HCT116 (cell line): ENCODE results near the gene ARFRP1. TPM values are rescaled to one million over a fixed set of nuclear protein-coding genes. Genes with fewer than 3 reads are reported as not detected.

ENCODE experiments used
- ATAC-seq: fragments of 200-7000 bp; cut with Tn5 transposase; 2 replicates; pipeline ENCODE4 v1.9.1; 2020; ENCODE audit warnings: mild to moderate bottlenecking, moderate library complexity
- BruUV-seq: library from RNA; stranded (reverse); fragments of 400-500 nt; replicated peaks from 2 replicates; lab custom pipeline; 2021; lab: Mats Ljungman, UMichigan
- CTCF ChIA-PET: fragments of 300-600 bp; sonication (Branson Sonifier 250); formaldehyde crosslinking; loops from one replicate; lab custom pipeline; 2021; ENCODE audit warnings: antibody characterized with exemption; lab: Charles Lee
- POLR2A ChIA-PET: fragments of 300-600, 350-600 bp; sonication (Branson Sonifier 250); formaldehyde crosslinking; loops from one replicate; lab custom pipeline; 2021; ENCODE audit warnings: antibody characterized with exemption; lab: Charles Lee
- RAD21 ChIA-PET, 2 experiments: fragments of 300-600 bp; sonication (Branson Sonifier 250); formaldehyde crosslinking; loops; one replicate each; lab custom pipeline; 2023; ENCODE audit warnings: low total read pairs in 2 of 2; ENCODE audit not compliant: uncharacterized antibody in 2 of 2, unreplicated experiment in 2 of 2, low non-redundant PET in 1 of 2; lab: Charles Lee
- DNase-seq: peaks from one replicate; pipeline ENCODE4 v3.0.0-alpha.2; 2010; ENCODE audit warnings: low read depth, low spot score
- H2AFZ ChIP-seq: fragments of 200-600 bp; shearing (Covaris generic), sonication (generic); 2 replicates; pipeline ENCODE4 v1.6.1; 2017; ENCODE audit warnings: low read depth, mixed run types, mixed read lengths, antibody characterized with exemption, low read length; ENCODE audit not compliant: poor library complexity, severe bottlenecking
- H3K27ac ChIP-seq: 2 replicates; pipeline ENCODE4 v1.5.1; 2012; ENCODE audit warnings: low read depth, low read length
- H3K27me3 ChIP-seq: fragments of 200-600 bp; sonication (generic); 2 replicates; pipeline ENCODE4 v1.6.1; 2016; ENCODE audit warnings: mixed run types, low read length, mixed read lengths; ENCODE audit not compliant: insufficient read depth
- H3K36me3 ChIP-seq, 2 experiments: fragments of 200-500 bp in 1 of 2; fragments of 200-600 bp in 1 of 2; sonication (Bioruptor generic) in 1 of 2; sonication (generic) in 1 of 2; 2 replicates each; pipeline versions ENCODE4 v1.5.1 to v1.6.1; 2014 to 2016; ENCODE audit warnings: low read length in 2 of 2, inconsistent platforms in 1 of 2, mixed read lengths in 1 of 2, mixed run types in 1 of 2; ENCODE audit not compliant: insufficient read depth in 2 of 2, control insufficient read depth in 1 of 2
- H3K4me1 ChIP-seq, 2 experiments: fragments of 200-600 bp in 1 of 2; sonication (generic) in 1 of 2; 2 replicates each; pipeline versions ENCODE4 v1.5.1 to v1.6.1; 2012 to 2017; ENCODE audit warnings: low read length in 2 of 2, inconsistent platforms in 1 of 2, mild to moderate bottlenecking in 1 of 2, mixed read lengths in 1 of 2, mixed run types in 1 of 2, moderate library complexity in 1 of 2; ENCODE audit not compliant: insufficient read depth in 2 of 2, control insufficient read depth in 1 of 2
- H3K4me2 ChIP-seq: fragments of 200-600 bp; sonication (generic); 2 replicates; pipeline ENCODE4 v1.6.1; 2017; ENCODE audit warnings: mixed run types, low read length, mixed read lengths
- H3K4me3 ChIP-seq, 2 experiments: fragments of 200-600 bp in 1 of 2; sonication (generic) in 1 of 2; replicated peaks in 1 of 2; 2 replicates each; pipeline ENCODE4 v1.5.1; 2011 to 2016; ENCODE audit warnings: low read length in 2 of 2, control low read depth in 1 of 2, low read depth in 1 of 2, mild to moderate bottlenecking in 1 of 2, mixed read lengths in 1 of 2, mixed run types in 1 of 2
- H3K79me2 ChIP-seq: fragments of 200-600 bp; sonication (generic); 2 replicates; pipeline ENCODE4 v1.6.1; 2017; ENCODE audit warnings: mild to moderate bottlenecking, mixed run types, low read length, moderate library complexity, mixed read lengths; ENCODE audit not compliant: insufficient read depth
- H3K9ac ChIP-seq: fragments of 200-600 bp; sonication (generic); 2 replicates; pipeline ENCODE4 v1.6.1; 2016; ENCODE audit warnings: low read length, mixed read lengths
- H3K9me2 ChIP-seq: fragments of 200-600 bp; sonication (generic), shearing (Covaris generic); 2 replicates; pipeline ENCODE4 v1.6.1; 2017; ENCODE audit warnings: mixed run types, mild to moderate bottlenecking, moderate library complexity; ENCODE audit not compliant: insufficient read depth
- H3K9me3 ChIP-seq, 2 experiments: fragments of 200-500 bp in 1 of 2; fragments of 200-600 bp in 1 of 2; sonication (Bioruptor generic) in 1 of 2; sonication (generic) in 1 of 2; 2 replicates each; pipeline ENCODE4 v1.6.1; 2014 to 2017; ENCODE audit warnings: low read length in 2 of 2, mixed read lengths in 2 of 2, inconsistent platforms in 1 of 2, low read depth in 1 of 2, mild to moderate bottlenecking in 1 of 2, mixed run types in 1 of 2, moderate library complexity in 1 of 2; ENCODE audit not compliant: control insufficient read depth in 1 of 2, insufficient read depth in 1 of 2
- H4K20me1 ChIP-seq: fragments of 200-600 bp; sonication (generic), shearing (Covaris generic); 2 replicates; pipeline ENCODE4 v1.6.1; 2017; ENCODE audit warnings: mixed run types, mild to moderate bottlenecking, moderate library complexity; ENCODE audit not compliant: insufficient read depth
- CEBPB ChIP-seq: IDR thresholded peaks from 2 replicates; pipeline ENCODE4 v1.6.1; 2012; ENCODE audit warnings: low read depth
- EZH2phosphoT487 ChIP-seq: fragments of 200-600 bp; IDR thresholded peaks from 2 replicates; pipeline ENCODE4 v1.6.1; 2018; ENCODE audit warnings: antibody characterized with exemption, borderline replicate concordance
- FOSL1 ChIP-seq: IDR thresholded peaks from 2 replicates; pipeline ENCODE4 v1.6.1; 2012; ENCODE audit warnings: low read depth
- SIN3A ChIP-seq: IDR thresholded peaks from 2 replicates; pipeline ENCODE4 v1.6.1; 2012; ENCODE audit warnings: low read depth
- SRF ChIP-seq: IDR thresholded peaks from 2 replicates; pipeline ENCODE4 v1.6.1; 2012; ENCODE audit warnings: low read depth
- YY1 ChIP-seq: IDR thresholded peaks from 2 replicates; pipeline ENCODE4 v1.6.1; 2011; ENCODE audit warnings: low read length, low read depth, moderate library complexity, mild to moderate bottlenecking; ENCODE audit not compliant: insufficient replicate concordance; ENCODE audit errors: extremely low read depth
- intact Hi-C: fragments of 100-400 bp; cut with micrococcal nuclease; formaldehyde crosslinking; loops from 2 replicates; pipeline ENCODE4 v1.10.0; 2022
- total RNA-seq: library from RNA; stranded (reverse); gene quantifications from one replicate; pipeline ENCODE4 v1.2.1, GENCODE V29; 2021; ENCODE audit not compliant: unreplicated experiment
- TF ChIP-seq, protein P1 (sequence below): IDR thresholded peaks from 2 replicates; pipeline ENCODE4 v1.6.1; 2012
- TF ChIP-seq, protein P2 (sequence below): IDR thresholded peaks from 2 replicates; pipeline ENCODE4 v1.6.1; 2011; ENCODE audit warnings: mild to moderate bottlenecking, low read length, moderate library complexity; ENCODE audit not compliant: insufficient replicate concordance; ENCODE audit errors: extremely low read depth
- TF ChIP-seq, protein P3 (sequence below): IDR thresholded peaks from 2 replicates; pipeline ENCODE4 v1.6.1; 2012
- TF ChIP-seq, protein P4 (sequence below), 3 experiments: fragments of 200-600 bp in 1 of 3; sonication (generic) in 1 of 3; IDR thresholded peaks in 2 of 3; conservative IDR thresholded peaks in 1 of 3; 2 replicates each; pipeline ENCODE4 v1.5.1; 2012 to 2017; ENCODE audit warnings: low read depth in 2 of 3, low read length in 2 of 3, antibody characterized with exemption in 1 of 3, borderline replicate concordance in 1 of 3, control low read depth in 1 of 3, mild to moderate bottlenecking in 1 of 3, mixed read lengths in 1 of 3, mixed run types in 1 of 3, moderate library complexity in 1 of 3; ENCODE audit not compliant: insufficient read depth in 1 of 3

The ARFRP1 gene
- total RNA-seq, 1 experiment from 2014 or later = 53.7 TPM

DNA sequence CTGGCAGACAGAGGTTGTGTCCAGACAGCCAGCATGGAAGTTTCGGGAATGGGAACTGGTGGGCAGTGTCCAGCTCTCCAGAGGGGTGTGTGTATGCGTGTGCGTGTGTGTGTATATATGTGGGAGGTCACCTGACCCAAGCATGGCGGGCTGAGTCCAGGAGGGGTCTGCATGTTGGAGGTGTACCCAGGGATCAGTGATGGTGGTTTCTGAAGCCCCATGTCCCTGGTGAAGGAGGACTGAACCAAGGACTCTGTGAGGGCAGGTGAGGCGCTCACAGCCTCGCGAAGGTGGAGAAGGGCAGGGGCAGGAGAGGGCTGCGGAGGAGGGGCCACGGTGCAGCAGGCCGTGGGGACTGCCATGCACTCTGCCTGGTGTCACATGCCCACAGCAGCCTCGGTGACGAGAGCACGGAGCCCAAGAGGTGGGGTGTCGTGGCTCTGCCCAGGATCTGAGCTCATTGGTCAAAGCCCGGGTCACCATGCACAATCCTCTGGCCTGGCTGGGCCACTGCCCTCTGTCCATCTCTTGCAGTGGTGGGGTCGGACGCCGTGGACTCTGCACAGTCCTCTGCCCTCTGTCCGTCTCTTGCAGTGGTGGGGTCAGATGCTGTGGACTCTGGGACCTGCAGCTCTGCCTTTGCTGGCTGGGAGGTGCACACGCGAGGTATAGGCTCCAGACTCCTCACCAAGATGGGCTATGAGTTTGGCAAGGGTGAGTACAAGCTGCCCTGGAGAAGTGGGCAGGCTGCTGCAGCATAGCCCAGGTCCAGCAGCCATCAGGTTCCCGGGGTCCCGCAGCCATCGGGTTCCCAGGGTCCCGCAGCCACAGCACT is 26.6 kb upstream of the ARFRP1 start:
- no peak for ATAC-seq
- Histone ChIP-seq H3K9ac (no peak overlapping the region), H2AFZ (no peak overlapping the region), H3K4me3 (no peak overlapping the region), H3K9me2 (no peaks in the 10 kb centered on the region), H3K79me2 (peaks cover 44% of the 10 kb centered on the region), H3K36me3 (peaks cover 0 to 14% of the 10 kb centered on the region in 2 experiments; a peak in 2 of 4 replicates), H3K27ac (no peak overlapping the region), H3K4me1 (peaks cover 13 to 36% of the 10 kb centered on the region in 2 experiments; a peak in 3 of 4 replicates), H3K9me3 (no peaks in the 10 kb centered on the region), H3K27me3 (no peaks in the 10 kb centered on the region)
- CTCF ChIA-PET = no interaction called here
- POLR2A ChIA-PET = no interaction called here
- BruUV-seq = no TSS peak
- intact Hi-C loops = loop anchor here (10.0 kb wide), 1 partner anchor 130 kb away; the partner anchor contains the start of genes ABHD16B and TPD52L2
- RAD21 ChIA-PET = no interaction called here
- TF ChIP-seq EZH2phosphoT487 (no peak), FOSL1 (no peak), CEBPB (no peak), YY1 (no peak), SRF (no peak), SIN3A (no peak)
- TF ChIP-seq, protein P1, sequence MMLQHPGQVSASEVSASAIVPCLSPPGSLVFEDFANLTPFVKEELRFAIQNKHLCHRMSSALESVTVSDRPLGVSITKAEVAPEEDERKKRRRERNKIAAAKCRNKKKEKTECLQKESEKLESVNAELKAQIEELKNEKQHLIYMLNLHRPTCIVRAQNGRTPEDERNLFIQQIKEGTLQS = no peak
- TF ChIP-seq, all 23 proteins: peak for 0
- Histone ChIP-seq H3K4me2 (no peak overlapping the region), H4K20me1 (no peaks in the 10 kb centered on the region)
- no peak for DNase-seq

DNA sequence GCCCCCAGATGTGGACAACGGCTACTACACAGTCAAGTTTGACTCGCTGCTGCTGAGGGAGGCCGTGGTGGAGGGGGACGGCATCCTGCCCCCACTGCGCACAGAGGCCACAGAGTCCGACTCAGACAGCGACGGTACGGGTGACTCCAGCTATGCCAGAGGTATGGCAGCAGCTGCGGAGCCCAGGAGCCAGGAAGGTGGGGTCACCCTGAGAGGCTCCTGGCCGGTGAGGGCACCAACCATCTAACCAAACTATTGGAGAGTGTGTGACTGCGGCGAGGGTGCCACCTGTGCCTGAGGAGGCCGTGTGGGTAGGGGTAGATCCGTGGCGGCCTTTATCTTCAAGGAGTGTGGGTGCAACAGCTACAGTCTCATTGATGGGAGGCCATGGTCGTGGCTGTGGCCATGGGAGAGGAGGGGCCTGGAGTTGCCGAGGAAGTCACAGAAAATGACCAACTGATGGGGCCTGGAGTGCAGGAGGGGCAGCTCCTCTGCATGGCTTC is 25.9 kb upstream of the ARFRP1 start:
- ATAC-seq (no peak), DNase-seq (no peak)
- Histone ChIP-seq H2AFZ (no peak overlapping the region), H3K4me1 (peaks cover 10 to 29% of the 10 kb centered on the region in 2 experiments; a peak in 3 of 4 replicates), H3K4me3 (no peak overlapping the region), H3K9ac (no peak overlapping the region), H3K9me3 (no peaks in the 10 kb centered on the region), H3K27ac (no peak overlapping the region), H3K4me2 (no peak overlapping the region), H3K27me3 (no peaks in the 10 kb centered on the region), H3K79me2 (peaks cover 51% of the 10 kb centered on the region), H4K20me1 (no peaks in the 10 kb centered on the region), H3K9me2 (no peaks in the 10 kb centered on the region), H3K36me3 (peaks cover 0 to 16% of the 10 kb centered on the region in 2 experiments; a peak in 2 of 4 replicates)
- CTCF ChIA-PET = no interaction called here
- RAD21 ChIA-PET = no interaction called here
- BruUV-seq = no TSS peak
- intact Hi-C loops = loop anchor here (10.0 kb wide), 1 partner anchor 131 kb away; the partner anchor contains the start of genes ABHD16B and TPD52L2
- POLR2A ChIA-PET = no interaction called here
- TF ChIP-seq, protein P2, sequence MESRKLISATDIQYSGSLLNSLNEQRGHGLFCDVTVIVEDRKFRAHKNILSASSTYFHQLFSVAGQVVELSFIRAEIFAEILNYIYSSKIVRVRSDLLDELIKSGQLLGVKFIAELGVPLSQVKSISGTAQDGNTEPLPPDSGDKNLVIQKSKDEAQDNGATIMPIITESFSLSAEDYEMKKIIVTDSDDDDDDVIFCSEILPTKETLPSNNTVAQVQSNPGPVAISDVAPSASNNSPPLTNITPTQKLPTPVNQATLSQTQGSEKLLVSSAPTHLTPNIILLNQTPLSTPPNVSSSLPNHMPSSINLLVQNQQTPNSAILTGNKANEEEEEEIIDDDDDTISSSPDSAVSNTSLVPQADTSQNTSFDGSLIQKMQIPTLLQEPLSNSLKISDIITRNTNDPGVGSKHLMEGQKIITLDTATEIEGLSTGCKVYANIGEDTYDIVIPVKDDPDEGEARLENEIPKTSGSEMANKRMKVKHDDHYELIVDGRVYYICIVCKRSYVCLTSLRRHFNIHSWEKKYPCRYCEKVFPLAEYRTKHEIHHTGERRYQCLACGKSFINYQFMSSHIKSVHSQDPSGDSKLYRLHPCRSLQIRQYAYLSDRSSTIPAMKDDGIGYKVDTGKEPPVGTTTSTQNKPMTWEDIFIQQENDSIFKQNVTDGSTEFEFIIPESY = no peak
- TF ChIP-seq, protein P3, sequence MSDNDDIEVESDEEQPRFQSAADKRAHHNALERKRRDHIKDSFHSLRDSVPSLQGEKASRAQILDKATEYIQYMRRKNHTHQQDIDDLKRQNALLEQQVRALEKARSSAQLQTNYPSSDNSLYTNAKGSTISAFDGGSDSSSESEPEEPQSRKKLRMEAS = no peak
- TF ChIP-seq YY1 = no peak
- TF ChIP-seq, protein P4, sequence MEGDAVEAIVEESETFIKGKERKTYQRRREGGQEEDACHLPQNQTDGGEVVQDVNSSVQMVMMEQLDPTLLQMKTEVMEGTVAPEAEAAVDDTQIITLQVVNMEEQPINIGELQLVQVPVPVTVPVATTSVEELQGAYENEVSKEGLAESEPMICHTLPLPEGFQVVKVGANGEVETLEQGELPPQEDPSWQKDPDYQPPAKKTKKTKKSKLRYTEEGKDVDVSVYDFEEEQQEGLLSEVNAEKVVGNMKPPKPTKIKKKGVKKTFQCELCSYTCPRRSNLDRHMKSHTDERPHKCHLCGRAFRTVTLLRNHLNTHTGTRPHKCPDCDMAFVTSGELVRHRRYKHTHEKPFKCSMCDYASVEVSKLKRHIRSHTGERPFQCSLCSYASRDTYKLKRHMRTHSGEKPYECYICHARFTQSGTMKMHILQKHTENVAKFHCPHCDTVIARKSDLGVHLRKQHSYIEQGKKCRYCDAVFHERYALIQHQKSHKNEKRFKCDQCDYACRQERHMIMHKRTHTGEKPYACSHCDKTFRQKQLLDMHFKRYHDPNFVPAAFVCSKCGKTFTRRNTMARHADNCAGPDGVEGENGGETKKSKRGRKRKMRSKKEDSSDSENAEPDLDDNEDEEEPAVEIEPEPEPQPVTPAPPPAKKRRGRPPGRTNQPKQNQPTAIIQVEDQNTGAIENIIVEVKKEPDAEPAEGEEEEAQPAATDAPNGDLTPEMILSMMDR (IDR thresholded peaks at IDR 0.05 in 2 of 3, conservative IDR thresholded peaks at IDR 0.05 in 1 of 3; ENCODE audit: borderline replicate concordance in 1 of 3, insufficient read depth in 1 of 3, low read depth in 2 of 3, low read length in 2 of 3) = no peak
